WTC11 (cell line): ENCODE measurements around the gene TBX2. TPM values are rescaled to one million over a fixed set of nuclear protein-coding genes. Genes with fewer than 3 reads are reported as not detected.

Experiments
- ATAC-seq: fragments of 200-7000 bp; cut with Tn5 transposase; 2 replicates; pipeline ENCODE4 v1.10.0; 2021; ENCODE audit warnings: mild to moderate bottlenecking, moderate library complexity
- Bru-seq: library from RNA; stranded (reverse); fragments of 400-500 nt; gene quantifications from one replicate; lab custom pipeline; 2021; lab: Mats Ljungman, UMichigan
- CTCF ChIA-PET: fragments of 300-600 bp; sonication (Branson Sonifier 250); formaldehyde crosslinking; loops from one replicate; lab custom pipeline; 2021; ENCODE audit warnings: antibody characterized with exemption; lab: Charles Lee
- POLR2A ChIA-PET: fragments of 350-600 bp; sonication (Branson Sonifier 250); formaldehyde crosslinking; loops from one replicate; lab custom pipeline; 2021; ENCODE audit warnings: antibody characterized with exemption; lab: Charles Lee
- DNase-seq: peaks from one replicate; pipeline ENCODE4 v3.0.0; 2021; ENCODE audit warnings: low spot score
- H3K27ac Mint-ChIP-seq: 2 replicates; pipeline ENCODE4 v1.8.0; 2021; ENCODE audit warnings: mixed read lengths
- H3K27me3 Mint-ChIP-seq: 2 replicates; pipeline ENCODE4 v1.8.0; 2021; ENCODE audit warnings: low read depth, mild to moderate bottlenecking, moderate library complexity, mixed read lengths
- H3K36me3 Mint-ChIP-seq: 2 replicates; pipeline ENCODE4 v1.8.0; 2021; ENCODE audit warnings: mixed read lengths
- H3K4me1 Mint-ChIP-seq: 2 replicates; pipeline ENCODE4 v1.8.0; 2022; ENCODE audit warnings: mixed read lengths
- H3K4me3 Mint-ChIP-seq: 2 replicates; pipeline ENCODE4 v1.8.0; 2021; ENCODE audit warnings: mild to moderate bottlenecking, moderate library complexity, mixed read lengths
- H3K9me3 Mint-ChIP-seq: 2 replicates; pipeline ENCODE4 v1.8.0; 2021; ENCODE audit warnings: mixed read lengths
- ATF3 ChIP-seq: sonication (generic); formaldehyde crosslinking; conservative IDR thresholded peaks from 2 replicates; pipeline ENCODE4 v1.8.1; 2022; ENCODE audit warnings: mild to moderate bottlenecking, missing genetic modification reagents
- CDX4 ChIP-seq: fragments of 250-450 bp; sonication (Bioruptor Pico); IDR thresholded peaks from 2 replicates; pipeline ENCODE4 v1.9.0; 2021; ENCODE audit warnings: moderate library complexity, mild to moderate bottlenecking, inconsistent platforms, borderline replicate concordance
- ELF4 ChIP-seq: sonication (generic); formaldehyde crosslinking; IDR thresholded peaks from 2 replicates; pipeline ENCODE4 v1.8.1; 2022; ENCODE audit warnings: low read depth, mild to moderate bottlenecking, moderate library complexity, missing genetic modification reagents
- GABPB1 ChIP-seq: sonication (generic); formaldehyde crosslinking; IDR thresholded peaks from 2 replicates; pipeline ENCODE4 v1.8.1; 2023; ENCODE audit warnings: mild to moderate bottlenecking, missing genetic modification reagents
- HMGA2 ChIP-seq: fragments of 250-450 bp; sonication (Bioruptor Pico); IDR thresholded peaks from 2 replicates; pipeline ENCODE4 v1.4.0; 2021; ENCODE audit warnings: mild to moderate bottlenecking, moderate library complexity
- HMGXB4 ChIP-seq: sonication (generic); formaldehyde crosslinking; IDR thresholded peaks from 2 replicates; pipeline ENCODE4 v1.8.1; 2023; ENCODE audit warnings: mild to moderate bottlenecking, moderate library complexity, missing genetic modification reagents
- IRF2 ChIP-seq: sonication (generic); formaldehyde crosslinking; IDR thresholded peaks from 2 replicates; pipeline ENCODE4 v1.8.0; 2022; ENCODE audit warnings: low read depth, missing genetic modification reagents, borderline replicate concordance
- NFATC4 ChIP-seq: fragments of 250-450 bp; sonication (Bioruptor Pico); IDR thresholded peaks from 2 replicates; pipeline ENCODE4 v1.9.0; 2021; ENCODE audit warnings: mild to moderate bottlenecking
- NR2C2 ChIP-seq: sonication (generic); formaldehyde crosslinking; IDR thresholded peaks from 2 replicates; pipeline ENCODE4 v1.8.0; 2022; ENCODE audit warnings: mild to moderate bottlenecking, missing genetic modification reagents
- NR3C1 ChIP-seq: sonication (generic); formaldehyde crosslinking; conservative IDR thresholded peaks from 2 replicates; pipeline ENCODE4 v1.8.1; 2023; ENCODE audit warnings: low read depth, mild to moderate bottlenecking, missing genetic modification reagents
- RORB ChIP-seq: fragments of 250-450 bp; sonication (Bioruptor Pico); IDR thresholded peaks from 2 replicates; pipeline ENCODE4 v1.9.0; 2021; ENCODE audit warnings: mild to moderate bottlenecking
- ZBTB43 ChIP-seq: sonication (generic); formaldehyde crosslinking; IDR thresholded peaks from 2 replicates; pipeline ENCODE4 v1.8.1; 2023; ENCODE audit warnings: mild to moderate bottlenecking, missing genetic modification reagents
- ZNF138 ChIP-seq: sonication (generic); formaldehyde crosslinking; conservative IDR thresholded peaks from 2 replicates; pipeline ENCODE4 v1.8.1; 2022; ENCODE audit warnings: mild to moderate bottlenecking, moderate library complexity, missing genetic modification reagents
- ZNF219 ChIP-seq: sonication (generic); formaldehyde crosslinking; IDR thresholded peaks from 2 replicates; pipeline ENCODE4 v1.8.0; 2023; ENCODE audit warnings: missing genetic modification reagents, mild to moderate bottlenecking, borderline replicate concordance
- ZNF423 ChIP-seq: fragments of 250-450 bp; sonication (Bioruptor Pico); IDR thresholded peaks from 2 replicates; pipeline ENCODE4 v2.1.2; 2022; ENCODE audit warnings: mild to moderate bottlenecking, moderate library complexity
- ZNF532 ChIP-seq: fragments of 250-450 bp; sonication (Bioruptor Pico); IDR thresholded peaks from 2 replicates; pipeline ENCODE4 v1.9.0; 2021; ENCODE audit warnings: mild to moderate bottlenecking, borderline replicate concordance
- long read RNA-seq, 3 experiments: library from RNA in 1 of 3; library from capped mRNA in 1 of 3; library from polyadenylated mRNA in 1 of 3; unstranded in 2 of 3; stranded (forward) in 1 of 3; transcript quantifications; one replicate each; pipeline ENCODE4 v2.0.0, GENCODE V29; 2021
- total RNA-seq: library from RNA; stranded (reverse); gene quantifications from 3 replicates; pipeline ENCODE4 v1.2.3, GENCODE V29; 2021

The TBX2 gene
- total RNA-seq: 0.09 to 0.41 TPM (median 0.21 TPM) in 3 replicates
- Bru-seq, nascent RNA: not detected
- long read RNA-seq, experiment 1: 0 reads
- long read RNA-seq, experiment 2: 0 reads
- long read RNA-seq, experiment 3: 0 reads

GRCh38 chr17:61399131-61400065 lies at the start of gene TBX2:
Gene TBX2 (plus strand): TSS chr17:61399843. CDS start chr17:61400177, 334 bp downstream.
- Mint-ChIP-seq H3K9me3 (no peaks in the 10 kb centered on the region), H3K4me1 (peaks cover 44% of the 10 kb centered on the region), H3K4me3 (peak within 1 kb of the TSS; percentile 62), H3K36me3 (no peaks in the 10 kb centered on the region), H3K27me3 (peaks cover 95% of the 10 kb centered on the region), H3K27ac (no peak within 1 kb of the TSS)
- ChIA-PET CTCF (interaction anchor here (0.6 to 4.2 kb wide), 5 partner anchors 11 to 1624 kb away, joined by 3 to 37 read pairs (median 3); no protein-coding TSS in a partner anchor), POLR2A (no interaction called here)
- DNase-seq (peak; percentile 64), ATAC-seq (peak; percentile 18)
- TF ChIP-seq ZNF219 (CRISPR knock-in tag) (0 out of 2 replicates have a peak, but pooled peaks have one; percentile 42), ZNF138 (CRISPR knock-in tag) (no peak), GABPB1 (CRISPR knock-in tag) (peak; percentile 55), ATF3 (CRISPR knock-in tag) (no peak), HMGXB4 (peak; percentile 68; the same call in 1 of the 2 replicates), ZNF423 (CRISPR knock-in tag) (0 out of 2 replicates have a peak, but pooled peaks have one; percentile 30), IRF2 (CRISPR knock-in tag) (no peak), NR2C2 (CRISPR knock-in tag) (no peak)

GRCh38 chr17:61351745-61352407 lies 47.8 kb upstream of the TBX2 start:
- Mint-ChIP-seq H3K36me3 (no peaks in the 10 kb centered on the region), H3K27ac (no peak overlapping the region; the same call in 1 of the 2 replicates), H3K9me3 (no peaks in the 10 kb centered on the region), H3K4me3 (no peak overlapping the region), H3K4me1 (peaks cover 34% of the 10 kb centered on the region), H3K27me3 (no peaks in the 10 kb centered on the region)
- ATAC-seq (no peak), DNase-seq (no peak)
- TF ChIP-seq ZBTB43 (CRISPR knock-in tag) (no peak), ELF4 (CRISPR knock-in tag) (no peak), RORB (no peak), NR3C1 (CRISPR knock-in tag) (no peak), CDX4 (CRISPR knock-in tag) (no peak), ZNF532 (CRISPR knock-in tag) (no peak), NR2C2 (CRISPR knock-in tag) (no peak), NFATC4 (CRISPR knock-in tag) (no peak), HMGA2 (no peak)
- POLR2A ChIA-PET: interaction anchor here (1.2 kb wide), 1 partner anchor 11 kb away, joined by 3 read pairs; no protein-coding TSS in a partner anchor
- CTCF ChIA-PET: interaction anchor here (0.5 to 1.6 kb wide), 5 partner anchors 38 to 1504 kb away, joined by 3 to 6 read pairs (median 3); no protein-coding TSS in a partner anchor
